OCI-LY3 (cell line): Measurements from ENCODE around the gene DCLK1.

Source experiments
- H2AFZ ChIP-seq: fragments of 200-600, 300-600 bp; shearing (Covaris generic); 2 replicates; pipeline ENCODE4 v1.6.0; 2014; ENCODE audit warnings: antibody characterized with exemption, low read depth, low read length
- H3K27ac ChIP-seq: fragments of 200-600, 300-600 bp; sonication (generic); 2 replicates; pipeline ENCODE4 v1.5.1; 2014; ENCODE audit warnings: mild to moderate bottlenecking, low read length, moderate library complexity, mixed read lengths
- H3K27me3 ChIP-seq: fragments of 200-600, 300-600 bp; sonication (generic); 2 replicates; pipeline ENCODE4 v1.6.1; 2014; ENCODE audit warnings: low read depth, low read length, mixed read lengths
- H3K36me3 ChIP-seq: fragments of 200-600, 300-600 bp; sonication (generic); replicated peaks from 2 replicates; pipeline ENCODE3; 2014; ENCODE audit warnings: low read depth, low read length, mixed read lengths
- H3K4me1 ChIP-seq: fragments of 300-600, 200-600 bp; sonication (generic); 2 replicates; pipeline ENCODE4 v1.6.1; 2014; ENCODE audit warnings: low read length, mixed read lengths
- H3K4me2 ChIP-seq: fragments of 200-600, 300-600 bp; sonication (generic); 2 replicates; pipeline ENCODE4 v1.6.1; 2014; ENCODE audit warnings: low read length, mixed read lengths
- H3K4me3 ChIP-seq: fragments of 300-600, 200-600 bp; sonication (generic); 2 replicates; pipeline ENCODE4 v1.5.1; 2014; ENCODE audit warnings: antibody characterized with exemption, mild to moderate bottlenecking, low read length, moderate library complexity
- H3K79me2 ChIP-seq: fragments of 300-600, 200-600 bp; shearing (Covaris generic); 2 replicates; pipeline ENCODE4 v1.6.1; 2014; ENCODE audit warnings: mild to moderate bottlenecking, low read length, mixed read lengths
- H3K9ac ChIP-seq: fragments of 300-600, 200-600 bp; shearing (Covaris generic); 2 replicates; pipeline ENCODE4 v1.6.0; 2014; ENCODE audit warnings: mild to moderate bottlenecking, low read length, moderate library complexity
- H3K9me3 ChIP-seq: fragments of 200-600, 300-600 bp; shearing (Covaris generic); 2 replicates; pipeline ENCODE4 v1.6.1; 2014; ENCODE audit warnings: low read length, mixed read lengths; ENCODE audit not compliant: insufficient read depth
- H4K20me1 ChIP-seq: fragments of 200-600, 300-600 bp; sonication (generic); 2 replicates; pipeline ENCODE4 v1.6.1; 2016; ENCODE audit warnings: low read length, mixed read lengths; ENCODE audit not compliant: insufficient read depth
- CTCF ChIP-seq: fragments of 200-600, 300-600 bp; sonication (generic); IDR thresholded peaks from 2 replicates; pipeline ENCODE4 v1.5.1; 2014; ENCODE audit warnings: antibody characterized with exemption, low read length, low read depth
- EZH2phosphoT487 ChIP-seq: fragments of 200-600 bp; shearing (Covaris generic); IDR thresholded peaks from 2 replicates; pipeline ENCODE4 v1.6.1; 2018; ENCODE audit warnings: antibody characterized with exemption, mixed run types, low read depth

The DCLK1 gene

GRCh38 chr13:36031490-36031889 lies 99.7 kb downstream of the DCLK1 start:
- Histone ChIP-seq H3K4me3 (no peak overlapping the region), H3K4me2 (no peak overlapping the region), H3K27ac (no peak overlapping the region), H3K9me3 (no peaks in the 10 kb centered on the region), H3K27me3 (no peaks in the 10 kb centered on the region), H3K79me2 (no peaks in the 10 kb centered on the region), H3K36me3 (no peaks in the 10 kb centered on the region), H3K4me1 (no peaks in the 10 kb centered on the region), H3K9ac (no peak overlapping the region), H4K20me1 (no peaks in the 10 kb centered on the region), H2AFZ (no peak overlapping the region)
- TF ChIP-seq EZH2phosphoT487, result no peak
- no peak for TF ChIP-seq CTCF

GRCh38 chr13:36030670-36031331 lies 100.4 kb downstream of the DCLK1 start:
- no peaks in the 10 kb centered on the region for H3K27me3 ChIP-seq
- no peak overlapping the region for H3K9ac ChIP-seq
- no peak for TF ChIP-seq CTCF
- TF ChIP-seq EZH2phosphoT487, result no peak
- H3K36me3 ChIP-seq, result no peaks in the 10 kb centered on the region
- no peak overlapping the region for H3K4me2 ChIP-seq
- H4K20me1 ChIP-seq, result no peaks in the 10 kb centered on the region
- no peak overlapping the region for H2AFZ ChIP-seq
- H3K4me3 ChIP-seq, result no peak overlapping the region
- H3K4me1 ChIP-seq, result no peaks in the 10 kb centered on the region
- H3K27ac ChIP-seq, result no peak overlapping the region
- no peaks in the 10 kb centered on the region for H3K9me3 ChIP-seq
- H3K79me2 ChIP-seq, result no peaks in the 10 kb centered on the region

DNA sequence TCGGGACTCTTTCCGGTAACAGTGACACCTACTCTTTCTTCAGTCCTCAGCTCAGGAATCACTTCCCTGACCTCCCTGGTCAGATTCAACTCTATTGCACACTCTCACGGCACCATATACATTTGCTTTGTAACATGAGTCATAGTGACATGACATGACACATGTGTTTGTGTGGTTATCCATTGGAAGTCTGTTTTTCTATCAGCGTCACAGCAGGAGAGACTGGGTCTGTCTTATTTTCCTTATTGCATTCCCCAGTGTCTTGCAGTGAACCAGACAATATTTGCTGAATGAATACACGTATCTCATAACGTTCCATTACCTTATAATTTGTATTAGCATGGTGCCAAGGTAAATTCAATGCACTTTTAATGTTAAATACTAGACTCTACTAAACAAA lies 102.0 kb downstream of the DCLK1 start:
- TF ChIP-seq EZH2phosphoT487, result no peak
- no peak for TF ChIP-seq CTCF

GRCh38 chr13:36028359-36029025 lies 102.7 kb downstream of the DCLK1 start:
- Histone ChIP-seq H3K4me3 (no peak overlapping the region), H4K20me1 (no peaks in the 10 kb centered on the region), H3K79me2 (no peaks in the 10 kb centered on the region), H2AFZ (no peak overlapping the region), H3K9me3 (no peaks in the 10 kb centered on the region), H3K27ac (no peak overlapping the region), H3K36me3 (no peaks in the 10 kb centered on the region), H3K4me2 (no peak overlapping the region), H3K9ac (no peak overlapping the region), H3K4me1 (no peaks in the 10 kb centered on the region), H3K27me3 (no peaks in the 10 kb centered on the region)
- TF ChIP-seq CTCF, result no peak
- no peak for TF ChIP-seq EZH2phosphoT487

More for the DNA sequence above, 102.0 kb downstream of the DCLK1 start:
- Histone ChIP-seq H3K36me3 (no peaks in the 10 kb centered on the region), H4K20me1 (no peaks in the 10 kb centered on the region), H3K27me3 (no peaks in the 10 kb centered on the region), H3K4me1 (no peaks in the 10 kb centered on the region), H3K9me3 (no peaks in the 10 kb centered on the region), H2AFZ (no peak overlapping the region), H3K79me2 (no peaks in the 10 kb centered on the region), H3K4me2 (no peak overlapping the region), H3K9ac (no peak overlapping the region), H3K4me3 (no peak overlapping the region), H3K27ac (no peak overlapping the region)
